SK-N-MC (cell line): ENCODE data around the gene ACOX3.
"Not testable (repeated sequence)": the region's sequence is repeated elsewhere in the genome, so short reads cannot be mapped to it uniquely, and the experiment has no call there.

Experiments used
- DNase-seq: peaks from one replicate; pipeline ENCODE4 v3.0.0-alpha.2; 2011; ENCODE audit warnings: low read depth, low spot score
- H3K27ac ChIP-seq: fragments of 200-600 bp; sonication (generic); 2 replicates; pipeline ENCODE4 v1.5.1; 2016; ENCODE audit warnings: mixed run types
- H3K36me3 ChIP-seq: fragments of 200-600 bp; sonication (generic); 2 replicates; pipeline ENCODE4 v1.6.1; 2017; ENCODE audit warnings: antibody characterized with exemption, low read length, mixed read lengths; ENCODE audit not compliant: insufficient read depth
- H3K4me3 ChIP-seq: fragments of 200-600 bp; sonication (generic); 2 replicates; pipeline ENCODE4 v1.5.1; 2016
- H3K9ac ChIP-seq: fragments of 200-600 bp; sonication (generic); 2 replicates; pipeline ENCODE4 v1.8.0; 2017; ENCODE audit warnings: mixed run types, mixed read lengths; ENCODE audit not compliant: insufficient read length
- H3K9me3 ChIP-seq: fragments of 200-600 bp; sonication (generic); 2 replicates; pipeline ENCODE4 v1.6.1; 2017; ENCODE audit warnings: low read depth, mild to moderate bottlenecking, antibody characterized with exemption, low read length, moderate library complexity, mixed read lengths
- EZH2 ChIP-seq: fragments of 200-600 bp; sonication (generic); IDR thresholded peaks from one replicate; pipeline ENCODE4 v1.6.1; 2017; ENCODE audit warnings: antibody characterized with exemption
- FOXP2 ChIP-seq: optimal IDR thresholded peaks from 2 replicates; pipeline ENCODE3; 2011; ENCODE audit warnings: mild to moderate bottlenecking, moderate library complexity; ENCODE audit not compliant: insufficient read depth; ENCODE audit errors: extremely low read length, control extremely low read depth
- POLR2AphosphoS5 ChIP-seq: IDR thresholded peaks from 2 replicates; pipeline ENCODE4 v1.6.1; 2012; ENCODE audit warnings: mild to moderate bottlenecking, low read depth, low read length, borderline replicate concordance

ACOX3 gene

DNA sequence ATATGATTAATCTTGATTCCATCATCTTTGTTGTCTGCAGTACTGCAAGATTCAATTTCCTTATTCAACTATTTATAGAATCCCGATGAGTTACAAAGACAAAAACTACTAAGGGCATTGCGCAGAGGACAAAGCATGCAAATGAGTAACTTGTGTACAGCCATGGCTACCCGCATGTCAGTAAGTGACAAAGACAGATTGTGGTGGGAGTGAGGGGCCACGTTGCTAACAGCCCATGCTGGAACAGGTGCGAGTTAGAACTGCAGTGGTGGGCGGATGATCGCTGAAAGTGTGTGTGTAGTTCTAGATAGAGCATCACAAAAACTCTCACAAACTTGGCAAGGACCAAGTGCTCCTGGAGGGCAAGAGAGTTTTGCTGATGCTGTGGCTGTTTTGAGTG is 49.5 kb downstream of the ACOX3 start:
- Histone ChIP-seq H3K9me3 (no peaks in the 10 kb centered on the region), H3K4me3 (no peak overlapping the region), H3K27ac (no peak overlapping the region), H3K36me3 (no peaks in the 10 kb centered on the region), H3K9ac (no peak overlapping the region)
- no peak for DNase-seq
- TF ChIP-seq POLR2AphosphoS5 = no peak
- TF ChIP-seq EZH2 = no peak

DNA sequence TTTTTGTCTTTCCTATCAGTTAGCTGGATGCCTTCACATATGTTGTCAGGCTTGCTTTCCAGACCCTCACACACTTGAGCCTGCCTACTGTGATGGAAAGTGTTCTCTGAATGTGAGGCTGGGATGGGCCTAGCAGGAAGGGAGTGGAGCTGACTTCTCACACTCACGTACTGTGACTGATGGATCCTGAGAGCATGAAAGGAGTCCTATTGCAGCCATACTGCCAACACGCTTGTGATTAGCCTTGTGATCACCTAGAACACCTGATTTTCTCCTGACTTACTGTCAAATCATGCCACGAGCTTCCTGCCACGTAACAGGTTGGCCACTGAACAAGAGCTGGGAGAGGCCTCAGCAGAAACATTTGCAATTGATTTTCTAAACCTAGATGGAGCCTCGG is 49.9 kb downstream of the ACOX3 start:
- no peak for DNase-seq
- TF ChIP-seq POLR2AphosphoS5 (no peak), FOXP2 (no peak), EZH2 (no peak)
- Histone ChIP-seq H3K9ac (no peak overlapping the region), H3K27ac (no peak overlapping the region), H3K9me3 (no peaks in the 10 kb centered on the region), H3K36me3 (no peaks in the 10 kb centered on the region), H3K4me3 (no peak overlapping the region)

DNA sequence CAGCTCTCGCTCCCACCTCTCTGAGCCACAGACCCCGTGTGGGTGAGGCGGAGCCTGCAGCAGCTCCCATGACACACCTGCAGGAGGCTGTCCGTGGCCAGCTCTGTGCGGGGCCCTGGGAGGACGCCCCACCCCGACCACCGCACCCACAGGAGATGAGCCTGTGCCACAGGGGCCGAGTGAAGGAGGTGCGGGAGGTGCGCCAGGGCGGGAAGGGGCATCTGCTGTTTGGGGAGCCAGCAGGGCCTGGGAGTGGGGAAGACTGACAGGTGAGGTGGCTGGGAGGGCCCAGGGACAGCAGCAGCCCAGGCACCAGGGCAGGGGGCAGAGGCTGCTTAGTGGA is 52.0 kb downstream of the ACOX3 start:
- no peak overlapping the region for H3K9ac ChIP-seq
- H3K27ac ChIP-seq = no peak overlapping the region
- DNase-seq = no peak
- no peaks in the 10 kb centered on the region for H3K36me3 ChIP-seq
- no peak overlapping the region for H3K4me3 ChIP-seq
- no peaks in the 10 kb centered on the region for H3K9me3 ChIP-seq
- TF ChIP-seq POLR2AphosphoS5 (no peak), EZH2 (no peak), FOXP2 (no peak)

DNA sequence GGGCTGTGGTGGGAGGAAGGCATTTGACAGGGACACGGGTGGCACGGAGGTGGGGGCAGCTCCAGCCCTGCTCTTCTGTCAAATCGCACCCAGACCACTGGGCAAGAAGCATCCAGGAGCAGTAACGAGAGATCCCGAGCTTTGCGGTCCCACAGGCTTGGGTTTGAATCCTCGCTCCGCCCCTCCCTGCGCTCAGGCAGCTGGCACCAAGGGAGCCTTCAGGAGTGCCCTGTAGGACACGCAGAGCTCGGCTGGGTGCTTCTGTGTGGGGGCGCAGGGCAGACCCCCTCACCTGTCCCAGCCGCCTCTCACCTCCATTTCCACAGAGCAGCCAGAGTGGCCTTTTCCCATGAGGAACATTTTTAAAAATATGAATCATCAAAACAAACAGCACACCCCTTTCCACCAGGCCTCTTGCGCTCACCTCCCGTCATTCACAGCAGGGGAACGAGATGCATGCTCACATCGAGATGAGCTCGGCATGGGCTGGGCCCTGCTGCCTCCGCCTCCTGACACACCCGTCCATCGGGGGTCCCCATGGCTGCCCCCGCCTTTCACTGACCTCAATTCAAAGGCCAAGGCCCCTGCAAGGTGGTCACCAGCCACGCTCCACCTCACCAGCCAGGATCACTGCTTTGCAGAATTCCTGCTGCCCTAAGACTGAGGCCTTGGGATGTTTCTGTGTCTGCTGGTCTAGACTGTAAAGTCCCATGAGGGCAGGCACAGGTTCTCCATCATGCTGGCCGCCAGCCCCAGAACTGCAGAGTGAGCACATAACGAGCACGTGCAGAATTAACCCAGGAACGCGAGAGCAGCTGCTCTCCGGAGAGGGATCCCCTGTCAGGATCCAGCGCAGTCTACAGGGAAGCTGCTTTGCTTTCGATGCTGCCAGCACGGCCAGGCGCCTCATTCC is 52.7 kb downstream of the ACOX3 start:
- no peak for TF ChIP-seq EZH2

DNA sequence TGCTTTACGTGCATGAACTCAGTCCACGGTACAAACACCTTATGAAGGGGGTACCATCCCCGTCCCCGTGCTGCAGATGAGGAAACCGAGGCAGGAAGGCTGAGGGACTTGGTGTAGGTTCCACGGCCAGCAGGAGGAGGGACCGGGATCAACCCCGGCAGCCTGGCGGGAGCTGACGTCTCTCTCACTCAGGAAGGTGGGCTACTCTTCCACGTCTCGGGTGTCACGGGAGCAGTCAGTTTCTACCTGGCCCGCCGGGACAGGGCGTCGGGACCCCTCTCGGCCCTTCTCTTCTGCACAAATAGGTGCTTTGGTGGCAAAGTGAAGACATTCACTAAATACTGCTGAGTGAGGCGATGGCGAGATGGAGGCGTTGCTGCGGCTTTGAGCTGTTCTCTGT is 53.3 kb downstream of the ACOX3 start:
- Histone ChIP-seq H3K27ac (no peak overlapping the region), H3K9me3 (no peaks in the 10 kb centered on the region), H3K4me3 (no peak overlapping the region), H3K9ac (no peak overlapping the region), H3K36me3 (no peaks in the 10 kb centered on the region)
- no peak for DNase-seq
- no peak for TF ChIP-seq EZH2
- TF ChIP-seq POLR2AphosphoS5 = no peak
- TF ChIP-seq FOXP2 = no peak

More for the DNA sequence above, 52.7 kb downstream of the ACOX3 start:
- DNase-seq = no peak
- H3K36me3 ChIP-seq = no peaks in the 10 kb centered on the region
- H3K9ac ChIP-seq = no peak overlapping the region
- H3K9me3 ChIP-seq = no peaks in the 10 kb centered on the region
- H3K4me3 ChIP-seq = no peak overlapping the region
- no peak overlapping the region for H3K27ac ChIP-seq

DNA sequence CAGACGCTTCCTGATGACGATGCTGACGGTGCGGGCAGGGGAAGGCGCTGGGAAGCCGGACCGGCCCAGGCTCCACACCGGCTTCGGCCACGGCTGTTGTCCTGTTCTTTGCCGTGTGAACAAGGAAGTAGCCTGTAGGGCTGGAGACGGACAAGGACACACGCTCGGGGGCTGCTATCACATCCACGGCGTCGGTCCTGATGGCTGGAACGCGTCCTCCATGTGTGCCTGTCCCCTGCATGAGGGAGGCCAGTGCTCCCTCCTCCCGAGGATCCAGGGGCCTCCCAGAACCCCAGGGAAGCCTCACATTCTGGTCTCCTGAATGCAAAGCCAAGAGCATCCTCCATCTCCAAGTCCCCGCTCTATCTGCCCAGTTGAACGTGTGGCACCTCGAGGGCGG is 53.8 kb downstream of the ACOX3 start:
- H3K9me3 ChIP-seq = no peaks in the 10 kb centered on the region
- TF ChIP-seq EZH2 (no peak), POLR2AphosphoS5 (no peak), FOXP2 (no peak)
- no peak overlapping the region for H3K9ac ChIP-seq
- no peak for DNase-seq
- no peak overlapping the region for H3K4me3 ChIP-seq
- no peaks in the 10 kb centered on the region for H3K36me3 ChIP-seq
- no peak overlapping the region for H3K27ac ChIP-seq

DNA sequence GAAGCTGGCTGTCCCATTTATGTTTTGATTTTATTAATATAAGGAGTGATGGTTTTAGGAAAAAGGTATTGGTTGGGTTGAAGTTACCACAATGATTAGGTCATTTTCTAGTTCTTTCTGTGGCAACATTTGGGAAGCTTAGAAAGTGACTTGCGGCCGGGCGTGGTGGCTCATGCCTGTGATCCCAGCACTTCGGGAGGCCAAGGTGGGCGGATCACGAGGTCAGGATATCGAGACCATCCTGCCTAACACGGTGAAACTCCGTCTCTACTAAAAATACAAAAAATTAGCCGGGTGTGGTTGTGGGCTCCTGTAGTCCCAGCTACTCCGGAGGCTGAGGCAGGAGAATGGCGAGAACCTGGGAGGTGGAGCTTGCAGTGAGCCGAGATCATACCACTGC is 54.4 kb downstream of the ACOX3 start:
- not testable (repeated sequence) for DNase-seq

DNA sequence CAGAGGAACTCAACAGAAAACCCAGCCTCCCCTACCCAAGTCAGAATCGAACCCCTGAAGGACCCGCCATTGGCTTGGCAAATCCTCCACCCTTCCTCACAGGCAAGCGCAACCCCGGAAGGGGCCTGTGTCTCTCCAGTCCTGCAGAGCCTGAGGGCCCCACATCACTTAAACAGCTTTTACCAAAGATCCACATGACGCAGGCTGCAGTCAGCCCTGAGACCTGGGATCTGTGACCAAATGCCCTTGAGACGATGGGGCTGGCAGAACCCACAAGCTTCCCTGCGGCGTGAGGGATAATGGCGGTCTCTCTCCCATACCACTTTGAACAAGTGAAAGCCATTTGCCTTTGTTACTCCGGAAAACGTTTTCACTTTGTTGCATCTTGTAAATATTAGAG is 54.9 kb downstream of the ACOX3 start:
- no peak overlapping the region for H3K27ac ChIP-seq
- no peak for DNase-seq
- no peak for TF ChIP-seq FOXP2
- TF ChIP-seq EZH2 = no peak
- no peak for TF ChIP-seq POLR2AphosphoS5
- no peaks in the 10 kb centered on the region for H3K9me3 ChIP-seq
- H3K4me3 ChIP-seq = no peak overlapping the region
- no peaks in the 10 kb centered on the region for H3K36me3 ChIP-seq
- H3K9ac ChIP-seq = no peak overlapping the region

More for the DNA sequence above, 54.4 kb downstream of the ACOX3 start:
- not testable (repeated sequence) for H3K9ac ChIP-seq, H3K27ac ChIP-seq, H3K9me3 ChIP-seq, H3K36me3 ChIP-seq, H3K4me3 ChIP-seq

DNA sequence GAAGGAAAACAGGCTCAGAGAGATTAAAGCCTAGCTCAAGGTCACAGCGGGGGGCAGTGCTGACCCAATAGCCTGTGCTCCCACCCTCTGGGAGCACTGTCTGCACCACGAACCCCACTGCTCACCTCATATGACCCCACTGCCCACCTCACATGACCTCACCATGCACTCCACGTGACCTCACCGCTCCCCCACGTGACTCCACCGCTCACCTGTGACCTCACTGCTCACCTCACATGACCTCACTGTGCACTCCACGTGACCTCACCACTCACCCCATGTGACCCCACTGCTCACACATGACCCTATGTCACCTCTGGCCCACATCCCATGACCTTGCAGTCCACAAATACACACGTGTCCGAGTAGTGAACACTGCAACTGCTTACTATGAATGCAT is 55.4 kb downstream of the ACOX3 start:
- Histone ChIP-seq H3K27ac (no peak overlapping the region), H3K36me3 (no peaks in the 10 kb centered on the region), H3K4me3 (no peak overlapping the region), H3K9me3 (no peaks in the 10 kb centered on the region), H3K9ac (no peak overlapping the region)
- no peak for DNase-seq
- TF ChIP-seq EZH2 (no peak), POLR2AphosphoS5 (no peak), FOXP2 (no peak)
